K562 (cell line): ENCODE results near the gene UBXN4. TPM values are rescaled to one million over a fixed set of nuclear protein-coding genes. Genes with fewer than 3 reads are reported as not detected.

Experiments used
- ATAC-seq: fragments of 200-7000 bp; cut with Tn5 transposase; 3 replicates; pipeline ENCODE4 v1.9.1; 2020; ENCODE audit warnings: moderate library complexity
- BruUV-seq: library from RNA; stranded (reverse); fragments of 400-500 nt; replicated peaks from 2 replicates; lab custom pipeline; 2021; lab: Mats Ljungman, UMichigan
- CTCF ChIA-PET: fragments of 300-600 bp; formaldehyde crosslinking; extraction: SDS; loops from one replicate; lab custom pipeline; 2021; ENCODE audit warnings: low intra/inter-chr PET ratio; lab: Yijun Ruan, JAX
- POLR2A ChIA-PET: fragments of 300-600, 350-650 bp; sonication (Branson Sonifier 250); formaldehyde crosslinking; extraction: SDS; loops from one replicate; lab custom pipeline; 2021; ENCODE audit warnings: antibody characterized with exemption, inconsistent platforms; lab: Yijun Ruan, JAX
- DNase-seq, 4 experiments: peaks; one replicate each; pipeline versions ENCODE4 v3.0.0 to v3.0.0-alpha.2; 2011 to 2018; ENCODE audit warnings: low spot score in 3 of 4, mixed read lengths in 3 of 4; ENCODE audit errors: extremely low read depth in 1 of 4
- FAIRE-seq: peaks from 2 replicates; lab custom pipeline; 2011; peaks lifted over from hg19 to GRCh38; lab: Jason Lieb, UNC
- H2AFZ ChIP-seq: 2 replicates; pipeline ENCODE4 v1.6.0; 2011; ENCODE audit warnings: low read depth, low read length, control low read depth, inconsistent platforms
- H3K27ac ChIP-seq: fragments of 200-600 bp; 3 replicates; pipeline ENCODE4 v1.8.0; 2011; ENCODE audit warnings: low read depth, mild to moderate bottlenecking, control low read depth, inconsistent platforms, low read length, moderate library complexity, mixed read lengths; ENCODE audit errors: extremely low read depth
- H3K27me3 ChIP-seq, 2 experiments: fragments of 300-600 bp in 1 of 2; 2 replicates in 1 of 2; 3 replicates in 1 of 2; pipeline versions ENCODE4 v1.6.0 to v1.8.0; 2011; ENCODE audit warnings: inconsistent platforms in 2 of 2, low read length in 2 of 2, mild to moderate bottlenecking in 1 of 2, mixed read lengths in 1 of 2, moderate library complexity in 1 of 2; ENCODE audit not compliant: control insufficient read depth in 2 of 2, insufficient read depth in 2 of 2
- H3K36me3 ChIP-seq: fragments of 300-600 bp; 3 replicates; pipeline ENCODE4 v1.8.0; 2011; ENCODE audit warnings: mild to moderate bottlenecking, low read length, inconsistent platforms; ENCODE audit not compliant: control insufficient read depth, insufficient read depth
- H3K4me1 ChIP-seq, 2 experiments: fragments of 200-600 bp in 1 of 2; replicated peaks in 1 of 2; 2 replicates in 1 of 2; 3 replicates in 1 of 2; pipeline versions ENCODE4 v1.5.1 to v1.8.0; 2011; ENCODE audit warnings: inconsistent platforms in 2 of 2, low read length in 2 of 2, mild to moderate bottlenecking in 1 of 2, mixed read lengths in 1 of 2, moderate library complexity in 1 of 2; ENCODE audit not compliant: control insufficient read depth in 2 of 2, insufficient read depth in 2 of 2
- H3K4me2 ChIP-seq: 2 replicates; pipeline ENCODE4 v1.6.1; 2011; ENCODE audit warnings: low read length, control low read depth, inconsistent platforms, mixed read lengths; ENCODE audit not compliant: insufficient read depth
- H3K4me3 ChIP-seq: fragments of 200-600 bp; sonication (generic), shearing (Covaris generic); 2 replicates; pipeline ENCODE4 v1.5.1; 2016; ENCODE audit warnings: control low read depth, inconsistent platforms
- H3K79me2 ChIP-seq: fragments of 200-600 bp; 3 replicates; pipeline ENCODE4 v1.8.0; 2011; ENCODE audit warnings: low read length, inconsistent platforms; ENCODE audit not compliant: control insufficient read depth, insufficient read depth
- H3K9ac ChIP-seq, 2 experiments: 2 replicates each; pipeline versions ENCODE4 v1.6.0 to v1.6.1; 2011; ENCODE audit warnings: low read depth in 2 of 2, low read length in 2 of 2, control low read depth in 1 of 2, inconsistent platforms in 1 of 2, mild to moderate bottlenecking in 1 of 2, mixed read lengths in 1 of 2; ENCODE audit not compliant: insufficient read depth in 1 of 2
- H3K9me1 ChIP-seq: one replicate; pipeline ENCODE4 v1.6.0; 2011; ENCODE audit warnings: inconsistent platforms, mild to moderate bottlenecking, low read length, moderate library complexity; ENCODE audit not compliant: control insufficient read depth, insufficient read depth
- H3K9me3 ChIP-seq: replicated peaks from 2 replicates; pipeline ENCODE4 v1.5.1; 2011; ENCODE audit warnings: low read depth, low read length, inconsistent platforms; ENCODE audit not compliant: control insufficient read depth, insufficient read depth
- H4K20me1 ChIP-seq: replicated peaks from 2 replicates; pipeline ENCODE4 v1.6.1; 2011; ENCODE audit warnings: low read length, inconsistent platforms, mixed read lengths; ENCODE audit not compliant: control insufficient read depth, insufficient read depth
- CREM ChIP-seq: IDR thresholded peaks from 2 replicates; pipeline ENCODE4 v1.6.1; 2014; ENCODE audit warnings: antibody characterized with exemption, low read depth
- DPF2 ChIP-seq: fragments of 450-650 bp; IDR thresholded peaks from 2 replicates; pipeline ENCODE4 v1.6.1; 2016
- E2F3 ChIP-seq: fragments of 250-450 bp; sonication (Bioruptor Pico); IDR thresholded peaks from 2 replicates; pipeline ENCODE4 v1.4.0; 2020; ENCODE audit warnings: mild to moderate bottlenecking
- LARP7 ChIP-seq: fragments of 450-650 bp; IDR thresholded peaks from 2 replicates; pipeline ENCODE4 v1.6.1; 2016
- NEUROD1 ChIP-seq: fragments of 150-350 bp; IDR thresholded peaks from 2 replicates; pipeline ENCODE4 v1.6.1; 2014; ENCODE audit warnings: borderline replicate concordance, low read length, low read depth; ENCODE audit not compliant: partially characterized antibody
- NFIX ChIP-seq: fragments of 250-450 bp; sonication (Bioruptor Pico); IDR thresholded peaks from 2 replicates; pipeline ENCODE4 v1.4.0; 2020; ENCODE audit warnings: low read depth, mild to moderate bottlenecking, moderate library complexity
- ZNF316 ChIP-seq: fragments of 450-650 bp; IDR thresholded peaks from 2 replicates; pipeline ENCODE4 v1.6.1; 2016
- ZNF655 ChIP-seq: fragments of 250-450 bp; sonication (Bioruptor Pico); IDR thresholded peaks from 2 replicates; pipeline ENCODE4 v1.5.0; 2021
- whole genome bisulfite sequencing: fragments of 100-300 bp; shearing (Covaris generic); methylation state at CpG from one replicate; pipeline ENCODE4 v1.1.6; 2016; ENCODE audit warnings: low coverage, mixed read lengths; ENCODE audit not compliant: insufficient coverage; ENCODE audit errors: missing lambda C conversion rate; 5-methylcytosine and 5-hydroxymethylcytosine counted together
- in situ Hi-C: fragments of 300-500 bp; cut with MboI; formaldehyde crosslinking; loops from 4 replicates; pipeline ENCODE4 v1.15.0; 2018; ENCODE audit warnings: inconsistent platforms, mixed read lengths
- intact Hi-C: fragments of 100-400 bp; cut with micrococcal nuclease; formaldehyde crosslinking; loops from 2 replicates; pipeline ENCODE4 v1.14.2; 2022
- polyA plus RNA-seq, 8 experiments: library from polyadenylated mRNA; depleted of rRNA in 4 of 8; stranded (reverse) in 5 of 8; unstranded in 3 of 8; fragments of >200 nt; fragmentation: Nextera tagmentation in 2 of 8; fragmentation: Illumina TruSeq in 1 of 8; extraction: Ambion mirVana in 2 of 8; extraction: Trizol in 1 of 8; gene quantifications; 2 replicates each; pipeline versions ENCODE4 v1.2.1 to v1.2.3, GENCODE V29; 2011 to 2014; ENCODE audit warnings: inconsistent platforms in 1 of 8, missing spikeins in 1 of 8
- total RNA-seq, 7 experiments: library from RNA; depleted of rRNA in 6 of 7; stranded (reverse); fragments of >200 nt in 6 of 7; fragmentation: Illumina TruSeq in 2 of 7; extraction: Trizol in 2 of 7; gene quantifications; 2 replicates each; pipeline versions ENCODE4 v1.2.1 to v1.2.3, GENCODE V29; 2011 to 2021; ENCODE audit warnings: low replicate concordance in 1 of 7
- TF ChIP-seq, protein P1 (sequence below): fragments of 250-450 bp; sonication (Bioruptor Pico); IDR thresholded peaks from 2 replicates; pipeline ENCODE4 v1.5.0; 2020; ENCODE audit warnings: mild to moderate bottlenecking
- TF ChIP-seq, protein P2 (sequence below): sonication (generic); formaldehyde crosslinking; IDR thresholded peaks from 2 replicates; pipeline ENCODE4 v1.8.0; 2023; ENCODE audit warnings: missing genetic modification reagents, mild to moderate bottlenecking, borderline replicate concordance
- TF ChIP-seq, protein P3 (sequence below): fragments of 450-650 bp; IDR thresholded peaks from 2 replicates; pipeline ENCODE4 v1.6.1; 2017; ENCODE audit warnings: antibody characterized with exemption, mild to moderate bottlenecking

The UBXN4 gene
- total and polyA plus RNA-seq, 9 of the 15 experiments (the other 6 are each of a cell fraction or from before 2014, with no cell fraction given) = 30.4 to 127 (median 55.3) TPM

GRCh38 chr2:135786823-135787222 is 45.2 kb downstream of the UBXN4 start:
- Histone ChIP-seq H2AFZ (no peak overlapping the region), H3K4me2 (no peak overlapping the region), H3K4me1 (peaks cover 15 to 20% of the 10 kb centered on the region in 2 experiments; a peak in 3 of 5 replicates), H3K79me2 (no peaks in the 10 kb centered on the region), H3K9me3 (no peaks in the 10 kb centered on the region), H3K27ac (no peak overlapping the region), H3K27me3 (no peaks in the 10 kb centered on the region), H3K9ac (no peak overlapping the region), H3K36me3 (peaks cover 34% of the 10 kb centered on the region), H4K20me1 (no peaks in the 10 kb centered on the region), H3K9me1 (peaks cover 3% of the 10 kb centered on the region), H3K4me3 (no peak overlapping the region)
- WGBS = 95% methylated on average over 5 of the region's 5 CpGs
- ATAC-seq = no peak
- DNase-seq = no peak
- intact Hi-C loops = no loop called here
- FAIRE-seq = no peak
- POLR2A ChIA-PET = interaction anchor here (1.3 to 1.4 kb wide), 2 partner anchors 8 to 25 kb away, joined by 3 to 5 read pairs; no protein-coding TSS in a partner anchor
- in situ Hi-C loops = no loop called here
- CTCF ChIA-PET = no interaction called here
- BruUV-seq = no TSS peak
- TF ChIP-seq, protein P1, sequence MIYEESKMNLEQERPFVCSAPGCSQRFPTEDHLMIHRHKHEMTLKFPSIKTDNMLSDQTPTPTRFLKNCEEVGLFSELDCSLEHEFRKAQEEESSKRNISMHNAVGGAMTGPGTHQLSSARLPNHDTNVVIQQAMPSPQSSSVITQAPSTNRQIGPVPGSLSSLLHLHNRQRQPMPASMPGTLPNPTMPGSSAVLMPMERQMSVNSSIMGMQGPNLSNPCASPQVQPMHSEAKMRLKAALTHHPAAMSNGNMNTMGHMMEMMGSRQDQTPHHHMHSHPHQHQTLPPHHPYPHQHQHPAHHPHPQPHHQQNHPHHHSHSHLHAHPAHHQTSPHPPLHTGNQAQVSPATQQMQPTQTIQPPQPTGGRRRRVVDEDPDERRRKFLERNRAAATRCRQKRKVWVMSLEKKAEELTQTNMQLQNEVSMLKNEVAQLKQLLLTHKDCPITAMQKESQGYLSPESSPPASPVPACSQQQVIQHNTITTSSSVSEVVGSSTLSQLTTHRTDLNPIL (CRISPR knock-in tag) = no peak
- TF ChIP-seq ZNF655 (CRISPR knock-in tag) = no peak
- TF ChIP-seq NEUROD1 = no peak
- no peak for TF ChIP-seq ZNF316
- no peak for TF ChIP-seq DPF2
- TF ChIP-seq, protein P2, sequence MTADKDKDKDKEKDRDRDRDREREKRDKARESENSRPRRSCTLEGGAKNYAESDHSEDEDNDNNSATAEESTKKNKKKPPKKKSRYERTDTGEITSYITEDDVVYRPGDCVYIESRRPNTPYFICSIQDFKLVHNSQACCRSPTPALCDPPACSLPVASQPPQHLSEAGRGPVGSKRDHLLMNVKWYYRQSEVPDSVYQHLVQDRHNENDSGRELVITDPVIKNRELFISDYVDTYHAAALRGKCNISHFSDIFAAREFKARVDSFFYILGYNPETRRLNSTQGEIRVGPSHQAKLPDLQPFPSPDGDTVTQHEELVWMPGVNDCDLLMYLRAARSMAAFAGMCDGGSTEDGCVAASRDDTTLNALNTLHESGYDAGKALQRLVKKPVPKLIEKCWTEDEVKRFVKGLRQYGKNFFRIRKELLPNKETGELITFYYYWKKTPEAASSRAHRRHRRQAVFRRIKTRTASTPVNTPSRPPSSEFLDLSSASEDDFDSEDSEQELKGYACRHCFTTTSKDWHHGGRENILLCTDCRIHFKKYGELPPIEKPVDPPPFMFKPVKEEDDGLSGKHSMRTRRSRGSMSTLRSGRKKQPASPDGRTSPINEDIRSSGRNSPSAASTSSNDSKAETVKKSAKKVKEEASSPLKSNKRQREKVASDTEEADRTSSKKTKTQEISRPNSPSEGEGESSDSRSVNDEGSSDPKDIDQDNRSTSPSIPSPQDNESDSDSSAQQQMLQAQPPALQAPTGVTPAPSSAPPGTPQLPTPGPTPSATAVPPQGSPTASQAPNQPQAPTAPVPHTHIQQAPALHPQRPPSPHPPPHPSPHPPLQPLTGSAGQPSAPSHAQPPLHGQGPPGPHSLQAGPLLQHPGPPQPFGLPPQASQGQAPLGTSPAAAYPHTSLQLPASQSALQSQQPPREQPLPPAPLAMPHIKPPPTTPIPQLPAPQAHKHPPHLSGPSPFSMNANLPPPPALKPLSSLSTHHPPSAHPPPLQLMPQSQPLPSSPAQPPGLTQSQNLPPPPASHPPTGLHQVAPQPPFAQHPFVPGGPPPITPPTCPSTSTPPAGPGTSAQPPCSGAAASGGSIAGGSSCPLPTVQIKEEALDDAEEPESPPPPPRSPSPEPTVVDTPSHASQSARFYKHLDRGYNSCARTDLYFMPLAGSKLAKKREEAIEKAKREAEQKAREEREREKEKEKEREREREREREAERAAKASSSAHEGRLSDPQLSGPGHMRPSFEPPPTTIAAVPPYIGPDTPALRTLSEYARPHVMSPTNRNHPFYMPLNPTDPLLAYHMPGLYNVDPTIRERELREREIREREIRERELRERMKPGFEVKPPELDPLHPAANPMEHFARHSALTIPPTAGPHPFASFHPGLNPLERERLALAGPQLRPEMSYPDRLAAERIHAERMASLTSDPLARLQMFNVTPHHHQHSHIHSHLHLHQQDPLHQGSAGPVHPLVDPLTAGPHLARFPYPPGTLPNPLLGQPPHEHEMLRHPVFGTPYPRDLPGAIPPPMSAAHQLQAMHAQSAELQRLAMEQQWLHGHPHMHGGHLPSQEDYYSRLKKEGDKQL (CRISPR knock-in tag) = no peak
- no peak for TF ChIP-seq NFIX
- TF ChIP-seq E2F3 (CRISPR knock-in tag) = no peak
- TF ChIP-seq, protein P3, sequence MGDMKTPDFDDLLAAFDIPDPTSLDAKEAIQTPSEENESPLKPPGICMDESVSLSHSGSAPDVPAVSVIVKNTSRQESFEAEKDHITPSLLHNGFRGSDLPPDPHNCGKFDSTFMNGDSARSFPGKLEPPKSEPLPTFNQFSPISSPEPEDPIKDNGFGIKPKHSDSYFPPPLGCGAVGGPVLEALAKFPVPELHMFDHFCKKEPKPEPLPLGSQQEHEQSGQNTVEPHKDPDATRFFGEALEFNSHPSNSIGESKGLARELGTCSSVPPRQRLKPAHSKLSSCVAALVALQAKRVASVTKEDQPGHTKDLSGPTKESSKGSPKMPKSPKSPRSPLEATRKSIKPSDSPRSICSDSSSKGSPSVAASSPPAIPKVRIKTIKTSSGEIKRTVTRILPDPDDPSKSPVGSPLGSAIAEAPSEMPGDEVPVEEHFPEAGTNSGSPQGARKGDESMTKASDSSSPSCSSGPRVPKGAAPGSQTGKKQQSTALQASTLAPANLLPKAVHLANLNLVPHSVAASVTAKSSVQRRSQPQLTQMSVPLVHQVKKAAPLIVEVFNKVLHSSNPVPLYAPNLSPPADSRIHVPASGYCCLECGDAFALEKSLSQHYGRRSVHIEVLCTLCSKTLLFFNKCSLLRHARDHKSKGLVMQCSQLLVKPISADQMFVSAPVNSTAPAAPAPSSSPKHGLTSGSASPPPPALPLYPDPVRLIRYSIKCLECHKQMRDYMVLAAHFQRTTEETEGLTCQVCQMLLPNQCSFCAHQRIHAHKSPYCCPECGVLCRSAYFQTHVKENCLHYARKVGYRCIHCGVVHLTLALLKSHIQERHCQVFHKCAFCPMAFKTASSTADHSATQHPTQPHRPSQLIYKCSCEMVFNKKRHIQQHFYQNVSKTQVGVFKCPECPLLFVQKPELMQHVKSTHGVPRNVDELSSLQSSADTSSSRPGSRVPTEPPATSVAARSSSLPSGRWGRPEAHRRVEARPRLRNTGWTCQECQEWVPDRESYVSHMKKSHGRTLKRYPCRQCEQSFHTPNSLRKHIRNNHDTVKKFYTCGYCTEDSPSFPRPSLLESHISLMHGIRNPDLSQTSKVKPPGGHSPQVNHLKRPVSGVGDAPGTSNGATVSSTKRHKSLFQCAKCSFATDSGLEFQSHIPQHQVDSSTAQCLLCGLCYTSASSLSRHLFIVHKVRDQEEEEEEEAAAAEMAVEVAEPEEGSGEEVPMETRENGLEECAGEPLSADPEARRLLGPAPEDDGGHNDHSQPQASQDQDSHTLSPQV = no peak
- TF ChIP-seq CREM = no peak
- TF ChIP-seq LARP7 = no peak
